LNCaP clone FGC (cell line): Measurements from ENCODE around the gene TMX4.
A peak's percentile ranks its signal among the peaks of the same experiment; 100 is the strongest.

ENCODE experiments used
- DNase-seq: peaks from one replicate; pipeline ENCODE4 v3.0.0-alpha.2; 2011; ENCODE audit warnings: low read depth
- H3K4me3 ChIP-seq: 2 replicates; pipeline ENCODE4 v1.5.1; 2011; ENCODE audit warnings: mild to moderate bottlenecking, low read depth, low read length, control low read depth
- CTCF ChIP-seq: IDR thresholded peaks from 2 replicates; pipeline ENCODE4 v1.5.1; 2012; ENCODE audit warnings: mild to moderate bottlenecking; ENCODE audit not compliant: control insufficient read depth, insufficient read depth; ENCODE audit errors: extremely low read depth

TMX4 gene

GRCh38 chr20:8018958-8019245 is 659 bp downstream of the TMX4 start:
- DNase-seq = no peak
- no peak for TF ChIP-seq CTCF
- peak overlapping the region; percentile 73 for H3K4me3 ChIP-seq

GRCh38 chr20:8012724-8013123 is 6.8 kb downstream of the TMX4 start:
- DNase-seq = no peak
- no peak overlapping the region for H3K4me3 ChIP-seq
- no peak for TF ChIP-seq CTCF

GRCh38 chr20:8008733-8009132 is 10.8 kb downstream of the TMX4 start:
- DNase-seq = no peak
- no peak overlapping the region for H3K4me3 ChIP-seq
- TF ChIP-seq CTCF = no peak

GRCh38 chr20:8007490-8007889 is 12.1 kb downstream of the TMX4 start:
- no peak overlapping the region for H3K4me3 ChIP-seq
- no peak for DNase-seq
- TF ChIP-seq CTCF = no peak

GRCh38 chr20:8005575-8006366 is 13.8 kb downstream of the TMX4 start:
- H3K4me3 ChIP-seq = no peak overlapping the region
- no peak for TF ChIP-seq CTCF
- DNase-seq = no peak

- no peak for TF ChIP-seq CTCF
- no peak for DNase-seq
- H3K4me3 ChIP-seq = no peak overlapping the region
Measured at GRCh38 chr20:8005033-8005432, 14.5 kb downstream of the TMX4 start.

GRCh38 chr20:8002056-8002455 is 17.5 kb downstream of the TMX4 start:
- H3K4me3 ChIP-seq = no peak overlapping the region
- TF ChIP-seq CTCF = no peak
- peak; percentile 59 for DNase-seq
